ENCODE results near the gene RNF223. TPM values are rescaled to one million over a fixed set of nuclear protein-coding genes. Genes with fewer than 3 reads are reported as not detected.

RNF223 gene
- total RNA-seq, 1 donor from 2014 or later, result not detected

DNA sequence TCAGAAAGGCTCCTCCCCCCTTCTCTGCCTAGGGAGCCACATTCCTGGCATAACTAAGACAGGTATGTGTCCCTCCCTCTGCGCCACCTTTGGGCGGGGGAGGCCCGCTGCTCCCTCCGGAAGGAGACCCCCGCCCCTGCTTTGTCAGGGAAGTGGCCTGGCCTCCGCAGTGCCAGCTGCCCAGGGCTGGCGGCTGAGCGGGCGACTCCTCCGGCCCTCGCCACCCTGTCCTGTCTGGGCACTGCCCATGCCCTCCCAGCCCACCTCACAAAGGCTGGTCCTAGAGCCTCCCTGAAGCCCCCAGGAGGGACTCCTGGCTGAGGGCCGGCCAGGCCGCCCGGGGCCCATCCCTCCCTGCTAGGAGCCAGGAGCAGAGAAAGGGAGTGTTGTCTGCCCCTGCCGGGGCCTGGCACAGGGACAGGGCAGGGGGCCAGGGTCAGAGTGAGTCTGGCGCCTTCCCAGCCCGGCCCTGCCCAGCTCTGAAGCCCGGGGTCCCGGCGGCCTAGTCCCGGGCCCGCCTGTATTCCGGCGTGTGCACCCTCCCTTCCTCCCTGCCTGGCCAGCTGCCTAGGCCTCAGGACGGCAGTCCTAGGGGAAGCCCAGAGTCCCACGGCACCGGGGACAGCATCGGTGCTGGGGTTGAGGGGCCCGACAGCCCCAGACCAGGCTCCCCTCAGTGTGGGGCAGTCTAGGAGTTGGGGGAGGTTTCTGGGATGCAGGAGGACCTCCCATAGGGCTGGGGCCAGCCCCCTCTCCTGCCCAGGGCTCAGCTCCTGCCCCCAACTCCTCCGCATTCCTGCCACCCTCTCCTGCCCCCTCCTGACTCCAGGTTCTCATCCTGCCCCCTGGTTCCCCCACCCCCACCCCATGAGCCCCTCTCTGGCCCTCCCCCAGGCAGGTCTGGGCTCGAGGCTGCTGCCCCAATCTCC is 49.1 kb downstream of the RNF223 start:
- no peak for DNase-seq (ENCODE audit: low spot score)
- intact Hi-C loops (cut with DNase I), result loop anchor here (5.0 kb wide), 1 partner anchor 92 kb away; the partner anchor contains the start of gene C1orf159

DNA sequence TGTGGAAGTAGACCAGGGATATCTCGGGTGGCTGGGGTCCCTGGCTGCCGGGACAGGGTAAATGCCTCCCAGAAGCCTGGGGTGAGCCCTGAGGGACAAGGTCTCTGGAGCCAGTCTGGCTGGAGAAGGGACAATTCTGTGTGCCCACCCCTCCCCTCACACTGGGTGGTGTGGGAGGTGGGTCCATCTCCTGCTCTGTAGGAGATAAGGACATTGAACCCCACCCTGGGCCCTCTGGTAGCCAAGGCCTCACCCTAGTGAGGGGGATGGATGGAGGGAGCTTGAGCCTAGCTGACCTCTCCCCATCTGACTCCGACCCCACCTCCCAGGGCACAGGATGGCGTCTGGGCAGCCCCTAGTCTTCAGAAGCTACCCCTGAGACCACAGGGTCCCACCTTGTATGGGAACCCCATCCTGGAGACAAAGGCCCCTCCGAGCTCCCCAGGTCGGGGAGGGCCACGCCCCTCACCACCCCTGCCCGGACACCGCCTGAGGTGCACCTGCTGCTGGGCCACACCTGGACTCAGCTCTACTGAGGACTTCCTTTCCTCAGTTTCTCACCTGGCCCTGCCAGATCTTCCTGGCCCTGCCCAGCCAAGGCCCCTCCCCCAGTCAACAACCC is 49.8 kb downstream of the RNF223 start:
- intact Hi-C loops (cut with DNase I), result loop anchor here (5.0 kb wide), 1 partner anchor 93 kb away; the partner anchor contains the start of gene C1orf159
- DNase-seq (ENCODE audit: low spot score), result no peak

DNA sequence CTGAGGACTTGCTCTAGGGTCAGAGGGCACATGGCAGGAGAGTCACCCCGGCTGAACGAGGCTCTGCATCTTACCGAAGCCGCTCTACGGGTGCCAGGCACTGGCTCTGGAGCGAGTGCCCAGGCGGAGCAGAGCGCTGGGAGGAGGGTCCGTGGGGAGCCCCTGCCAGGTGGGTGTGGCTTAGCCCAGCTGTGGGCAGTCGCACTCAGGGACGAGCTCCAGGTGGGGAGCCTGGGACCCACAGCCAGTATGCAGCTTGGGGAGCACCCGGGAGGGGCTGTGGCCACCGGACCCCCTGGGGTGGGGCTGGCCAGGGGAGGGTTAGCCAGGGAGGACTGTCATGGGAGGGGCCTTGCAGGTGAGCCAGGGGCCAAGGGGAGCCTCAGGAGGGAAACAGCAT is 50.4 kb downstream of the RNF223 start:
- intact Hi-C loops (cut with DNase I), result loop anchor here (5.0 kb wide), 1 partner anchor 94 kb away; the partner anchor contains the start of gene C1orf159
- no peak for DNase-seq (ENCODE audit: low spot score)

- intact Hi-C loops (cut with DNase I), result loop anchor here (5.0 kb wide), 1 partner anchor 95 kb away; the partner anchor contains the start of gene C1orf159
- DNase-seq (ENCODE audit: low spot score), result no peak
These were observed 51.6 kb downstream of the RNF223 start for GRCh38 chr1:1022302-1023009.

DNA sequence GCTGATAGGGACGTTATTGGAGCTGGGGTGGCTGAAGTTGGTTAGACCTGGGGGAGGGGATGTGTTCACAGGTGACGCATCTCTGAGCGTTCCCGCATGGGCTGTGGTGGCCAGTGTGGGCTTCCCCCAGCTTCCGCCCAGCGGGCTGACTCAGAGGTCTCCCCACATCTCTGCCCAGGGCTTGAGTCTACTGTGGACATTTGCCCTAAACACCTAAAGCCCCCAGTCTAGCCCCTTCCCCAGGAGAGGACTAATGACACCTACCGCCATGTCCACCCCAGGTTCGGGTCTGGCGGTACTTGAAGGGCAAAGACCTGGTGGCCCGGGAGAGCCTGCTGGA is 52.2 kb downstream of the RNF223 start:
- no peak for DNase-seq (ENCODE audit: low spot score)
- intact Hi-C loops (cut with DNase I), result loop anchor here (5.0 kb wide), 1 partner anchor 95 kb away; the partner anchor contains the start of gene C1orf159

- intact Hi-C loops (cut with DNase I), result loop anchor here (5.0 kb wide), 1 partner anchor 96 kb away; the partner anchor contains the start of gene C1orf159
- DNase-seq (ENCODE audit: low spot score), result no peak
These were observed 52.8 kb downstream of the RNF223 start for GRCh38 chr1:1021010-1021919.

Other genes with a start within 250 kb of the RNF223 start
- gene SAMD11, start 150.4 kb downstream of the RNF223 start, total RNA-seq, result 10.2 TPM
- 39.0 TPM for gene NOC2L, start 115.0 kb downstream of the RNF223 start, total RNA-seq
- 4.8 TPM for gene KLHL17, start 113.7 kb downstream of the RNF223 start, total RNA-seq
- not detected for gene PLEKHN1, start 107.8 kb downstream of the RNF223 start, total RNA-seq
- 50.1 TPM for gene PERM1, start 92.2 kb downstream of the RNF223 start, total RNA-seq
- gene HES4, start 74.2 kb downstream of the RNF223 start, total RNA-seq, result 56.5 TPM
- gene ISG15, start 60.8 kb downstream of the RNF223 start, total RNA-seq, result 18.2 TPM
- 27.0 TPM for gene AGRN, start 54.2 kb downstream of the RNF223 start, total RNA-seq
- gene C1orf159, start 41.8 kb upstream of the RNF223 start, total RNA-seq, result 5.4 TPM
- gene TTLL10, start 99.6 kb upstream of the RNF223 start, total RNA-seq, result 0.22 TPM
- 0.19 TPM for gene TNFRSF18, start 132.3 kb upstream of the RNF223 start, total RNA-seq
- gene TNFRSF4, start 139.8 kb upstream of the RNF223 start, total RNA-seq, result 4.3 TPM
- 139 TPM for gene SDF4, start 157.7 kb upstream of the RNF223 start, total RNA-seq
- 11.1 TPM for gene B3GALT6, start 157.9 kb upstream of the RNF223 start, total RNA-seq
- gene C1QTNF12, start 172.4 kb upstream of the RNF223 start, total RNA-seq, result 2.6 TPM
- 37.2 TPM for gene UBE2J2, start 199.5 kb upstream of the RNF223 start, total RNA-seq
- 2.4 TPM for gene SCNN1D, start 206.1 kb upstream of the RNF223 start, total RNA-seq
- gene ACAP3, start 233.6 kb upstream of the RNF223 start, total RNA-seq, result 60.8 TPM
- gene PUSL1, start 234.3 kb upstream of the RNF223 start, total RNA-seq, result 10.5 TPM